GM18870 (cell line): ENCODE results near the gene TUB.

ENCODE experiments used
- ATAC-seq: cut with Tn5 transposase; IDR thresholded peaks from one replicate; pipeline ENCODE4 v1.9.1; 2021; ENCODE audit warnings: moderate library complexity; ENCODE audit not compliant: unreplicated experiment

Gene TUB

DNA sequence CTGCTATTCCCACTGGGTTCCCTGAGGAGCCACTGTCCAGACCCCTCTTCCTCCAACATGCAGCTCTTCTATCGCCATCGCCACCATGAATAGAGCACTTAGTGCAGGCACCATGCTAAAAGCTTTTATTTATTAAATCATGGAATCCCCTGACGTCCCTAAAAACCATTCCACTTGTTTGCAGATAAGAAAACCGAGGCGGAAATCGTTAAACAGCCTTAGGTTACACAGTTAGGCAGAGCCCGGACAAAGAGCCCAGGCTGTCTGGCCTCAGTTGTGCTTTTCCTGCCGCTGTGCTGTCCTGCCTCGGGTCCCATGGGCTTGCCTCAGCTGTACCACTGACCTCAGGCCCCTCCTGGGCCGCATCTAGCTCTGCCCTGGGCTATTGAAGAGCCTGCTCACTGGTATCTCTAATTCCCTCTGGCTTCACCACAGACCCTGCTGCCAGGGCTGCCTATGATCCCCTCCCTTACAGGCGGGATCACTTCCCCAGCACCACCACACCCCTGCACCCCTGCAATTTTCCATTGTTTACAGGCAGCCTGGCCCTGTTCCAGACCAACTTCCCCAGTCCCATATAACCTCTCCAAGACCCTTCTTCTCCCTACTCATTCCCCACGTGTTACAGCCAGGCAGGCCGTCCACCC lies 13.0 kb upstream of the TUB start:
- no peak for ATAC-seq

DNA sequence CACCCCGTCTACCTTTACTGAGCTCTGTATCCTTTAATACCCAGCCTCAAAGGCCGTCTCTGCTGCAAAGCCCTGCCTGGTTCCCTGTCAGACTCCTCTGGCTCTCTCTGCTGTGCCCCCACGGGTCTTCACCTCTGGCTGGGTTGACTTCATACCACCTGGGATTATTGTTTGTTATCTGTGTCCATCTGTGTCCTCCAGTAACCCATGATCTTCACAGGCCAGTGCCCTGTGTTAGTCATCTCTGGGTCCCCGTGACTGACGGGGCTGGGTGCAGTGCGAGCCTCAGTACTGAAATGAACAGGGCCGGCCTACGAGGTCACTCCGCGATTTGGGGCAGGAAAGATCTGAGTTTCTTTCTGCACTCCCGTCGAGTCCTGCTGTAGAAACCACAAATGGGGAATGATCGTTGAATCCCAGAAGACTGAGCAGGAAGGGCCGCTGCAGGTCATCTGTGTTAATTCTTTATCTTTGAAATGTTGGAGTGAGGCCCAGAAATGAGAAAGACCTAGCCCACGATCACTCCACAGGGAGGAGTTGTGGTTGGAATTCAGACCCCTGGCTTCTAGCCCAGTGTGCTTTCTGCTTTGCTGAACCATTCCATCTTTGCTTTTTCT lies 12.3 kb upstream of the TUB start:
- no peak for ATAC-seq

GRCh38 chr11:8069771-8070170 lies 11.2 kb upstream of the TUB start:
- ATAC-seq: no peak

GRCh38 chr11:8070417-8071115 lies 10.4 kb upstream of the TUB start:
- no peak for ATAC-seq

GRCh38 chr11:8071616-8072581 lies 9.1 kb upstream of the TUB start:
- ATAC-seq: no peak

- no peak for ATAC-seq
Measured at GRCh38 chr11:8075119-8075726, 5.8 kb upstream of the TUB start.

- ATAC-seq: no peak
Measured at GRCh38 chr11:8079111-8079675, 1.8 kb upstream of the TUB start.

DNA sequence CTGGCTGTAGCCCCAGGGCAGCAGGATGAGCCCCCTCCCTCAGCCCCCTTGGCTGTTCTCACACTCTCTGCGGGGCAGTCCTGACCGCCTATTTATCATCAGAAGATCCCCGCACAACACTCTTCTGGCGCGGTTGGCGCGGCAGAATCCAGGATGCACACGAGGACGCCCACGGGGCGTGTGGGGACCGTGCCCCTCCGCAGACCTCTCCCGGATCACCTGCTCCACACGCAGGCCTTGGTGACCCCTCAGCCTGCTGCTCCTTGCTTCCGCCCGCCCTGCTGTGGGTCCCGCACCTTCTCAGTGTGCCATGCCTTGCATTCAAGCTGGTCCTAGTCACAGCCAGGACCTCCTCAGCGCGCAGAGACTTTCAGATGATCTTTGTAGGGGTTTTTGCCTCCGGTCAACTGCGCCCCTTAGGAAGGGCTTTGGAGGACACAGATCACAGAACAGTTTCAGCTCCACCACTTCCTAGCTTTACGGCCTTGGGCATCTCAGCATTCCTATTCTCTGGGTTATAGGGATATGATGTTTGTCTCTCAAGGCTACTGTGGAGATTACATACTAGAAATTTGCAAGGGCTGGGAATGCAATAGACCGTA lies 841 bp upstream of the TUB start:
- ATAC-seq: no peak

DNA sequence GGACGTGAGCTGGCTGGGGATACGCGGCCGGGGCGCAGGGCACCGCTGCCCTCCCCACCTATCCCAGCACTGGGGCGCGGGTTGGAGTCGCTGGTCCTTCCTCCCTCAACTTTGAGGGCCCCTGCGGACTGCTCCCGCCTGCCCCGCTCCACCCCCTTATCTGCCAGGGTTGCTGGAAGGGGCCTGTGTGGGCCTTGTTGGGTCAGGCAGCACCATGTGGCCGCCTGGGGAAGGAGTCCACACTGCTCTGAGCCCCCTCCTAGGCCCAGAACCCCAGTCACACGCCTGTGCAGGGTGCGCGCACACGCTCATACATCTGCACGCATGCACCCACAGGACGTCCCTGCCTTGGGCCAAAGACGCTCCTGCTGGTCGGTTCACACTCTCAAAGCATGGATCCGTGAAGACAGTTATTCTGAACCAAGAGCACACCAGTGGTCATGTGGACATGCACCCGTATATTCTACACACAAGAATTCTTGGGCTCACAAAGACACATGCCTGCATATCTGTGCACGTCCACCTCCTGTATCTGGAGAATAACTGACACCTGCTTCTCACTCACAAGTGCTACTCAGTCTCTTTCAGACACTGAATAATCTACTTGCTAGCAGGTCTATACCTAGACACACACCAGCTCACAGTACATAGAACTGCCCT lies 710 bp downstream of the TUB start:
- no peak for ATAC-seq

GRCh38 chr11:8082391-8083087 lies 1.5 kb downstream of the TUB start:
- no peak for ATAC-seq

DNA sequence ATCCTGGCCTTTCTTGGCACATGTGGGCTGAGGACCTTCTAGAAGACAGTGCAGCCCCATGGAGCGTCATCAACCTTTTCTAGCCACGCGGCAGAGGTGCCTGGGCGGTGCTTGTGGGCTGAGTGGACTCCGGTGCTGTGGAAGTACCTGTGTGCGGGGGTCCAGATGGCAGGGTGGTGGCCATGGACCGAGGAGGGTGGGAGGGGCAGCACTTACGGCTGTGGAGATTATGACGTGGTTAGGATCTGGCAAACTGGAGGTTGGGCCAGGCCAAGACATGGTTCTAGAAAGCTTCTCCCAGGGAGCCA lies 2.0 kb downstream of the TUB start:
- no peak for ATAC-seq

DNA sequence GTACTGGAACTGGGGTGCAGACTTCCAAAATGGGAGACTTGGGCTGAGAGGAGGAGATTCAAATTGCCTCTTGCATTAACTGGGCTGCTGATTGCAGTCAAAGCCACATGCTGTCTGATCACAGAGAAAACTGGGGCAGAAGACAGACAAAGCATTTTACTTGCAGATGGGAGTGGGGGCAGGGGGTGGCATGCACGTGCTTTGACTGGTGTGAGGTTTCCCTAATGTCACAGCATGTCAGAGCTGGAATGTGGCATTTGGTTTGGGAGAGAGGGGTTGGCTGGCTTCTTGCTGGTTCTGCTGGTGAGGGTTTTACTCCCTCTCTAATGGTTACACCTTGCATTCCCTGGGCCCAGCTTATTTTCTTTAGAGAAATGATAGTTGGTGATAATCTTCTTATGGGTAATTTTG lies 2.9 kb downstream of the TUB start:
- ATAC-seq: no peak

DNA sequence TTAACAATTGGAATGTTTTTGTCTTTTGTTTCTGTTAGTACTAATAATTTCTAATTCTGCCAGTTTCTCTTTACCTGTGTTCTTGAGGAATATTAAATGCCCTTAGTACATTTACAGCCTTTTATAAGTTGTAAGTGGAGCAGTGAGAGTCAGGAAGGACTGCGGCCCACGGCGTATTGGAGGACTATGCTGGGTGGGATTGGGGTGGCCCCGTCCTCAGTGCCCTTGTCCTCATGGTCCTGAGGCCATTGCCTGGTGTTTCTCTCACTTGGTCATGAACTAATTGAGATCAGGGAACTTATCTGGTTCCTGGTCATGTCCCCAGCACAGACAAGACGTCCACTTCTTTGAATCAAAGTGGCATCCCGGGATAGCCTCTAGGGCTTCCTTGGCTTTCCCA lies 3.3 kb downstream of the TUB start:
- ATAC-seq: no peak

DNA sequence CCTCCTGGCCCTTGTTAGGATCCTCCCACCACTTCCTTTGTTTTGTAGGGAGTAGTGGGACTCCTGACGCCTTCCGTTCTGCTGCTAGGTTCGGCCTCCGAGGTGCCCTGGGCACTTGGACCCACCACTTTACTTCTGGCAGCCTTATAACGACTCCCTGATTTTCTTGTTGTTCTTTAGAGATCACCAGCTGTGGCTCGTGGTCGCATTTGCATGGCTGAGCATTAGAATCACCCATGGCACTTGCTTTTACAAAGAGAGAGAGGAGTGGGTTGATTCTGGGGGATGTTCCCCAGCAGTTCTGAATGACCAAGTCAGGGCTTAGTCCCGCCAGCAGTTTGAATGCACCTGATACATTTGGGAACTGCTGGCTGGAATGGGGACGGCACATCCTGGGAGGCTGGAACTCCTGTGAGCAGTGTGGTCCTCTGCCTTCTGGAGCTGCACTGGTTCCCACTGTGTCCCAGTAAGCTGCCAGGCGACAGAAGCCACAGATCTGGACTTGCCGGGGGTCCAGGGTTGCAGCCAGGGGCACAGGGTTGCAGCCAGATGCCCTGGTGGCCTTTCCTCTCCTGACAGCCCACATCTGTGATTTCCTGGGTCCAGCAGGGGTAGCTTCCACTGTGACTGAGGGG lies 4.1 kb downstream of the TUB start:
- no peak for ATAC-seq

DNA sequence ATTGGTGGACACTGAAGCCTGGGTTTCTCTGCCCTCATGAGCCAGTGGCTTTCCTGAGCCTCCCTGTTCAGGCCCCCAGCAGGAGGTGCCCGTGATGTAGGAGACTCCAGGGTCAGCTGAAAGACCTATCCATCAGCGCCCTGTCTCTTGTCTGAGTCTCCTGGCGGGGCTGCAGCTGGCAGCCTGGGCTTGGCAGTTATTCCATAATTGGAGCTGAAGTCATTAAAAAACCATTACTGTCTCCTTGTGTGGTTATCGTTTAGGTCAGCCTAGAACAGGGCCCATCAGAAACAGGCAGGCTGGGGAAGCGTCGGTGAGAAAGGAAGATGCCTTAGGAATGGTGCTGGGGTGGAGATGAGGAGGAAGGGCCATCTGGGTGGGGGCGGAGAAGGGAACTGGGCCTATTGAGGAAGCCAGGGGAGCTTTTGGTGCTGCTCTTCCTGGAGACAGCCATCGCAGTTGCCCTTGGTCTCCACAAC lies 5.0 kb downstream of the TUB start:
- ATAC-seq: no peak

GRCh38 chr11:8086571-8086970 lies 5.6 kb downstream of the TUB start:
- no peak for ATAC-seq

DNA sequence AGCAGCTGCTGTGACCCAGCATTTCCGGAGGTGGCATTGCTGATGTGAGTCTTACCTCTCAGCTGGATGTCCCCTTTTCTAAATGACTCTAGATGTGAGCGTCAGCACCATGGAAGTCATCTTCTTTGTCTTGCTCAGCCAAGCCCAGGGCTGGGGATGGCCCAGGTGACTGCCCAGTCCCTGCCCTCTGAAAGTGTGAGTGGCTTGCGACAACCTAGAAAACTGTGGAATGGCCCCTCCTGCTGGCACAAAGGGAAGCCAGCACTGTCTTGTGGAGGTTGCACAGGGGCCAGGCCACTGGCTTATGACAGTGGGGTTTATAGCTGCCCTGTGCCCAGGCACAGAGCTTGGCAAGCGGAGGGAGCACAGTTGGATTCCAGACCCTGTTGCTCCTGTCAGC lies 6.2 kb downstream of the TUB start:
- no peak for ATAC-seq

- ATAC-seq: no peak
Measured at GRCh38 chr11:8087756-8088155, 6.7 kb downstream of the TUB start.
